Transverse colon (tissue), 3 donors: ENCODE measurements around the gene HAND2.

Experiments used
- EP300 ChIP-seq: sonication (generic); formaldehyde crosslinking; IDR thresholded peaks from one replicate; pipeline ENCODE4 v1.6.1; 2017; ENCODE audit warnings: antibody characterized with exemption, low read depth
- TF ChIP-seq, protein P1 (sequence below), 5 experiments: fragments of 200-600 bp in 3 of 5; fragments of 450-650 bp in 2 of 5; sonication (generic) in 3 of 5; IDR thresholded peaks; 1 replicate in 2 of 5; 2 replicates in 3 of 5; pipeline ENCODE4 v1.5.1; 2016 to 2017; ENCODE audit warnings: antibody characterized with exemption in 5 of 5, inconsistent platforms in 3 of 5, mild to moderate bottlenecking in 2 of 5, moderate library complexity in 1 of 5

DNA sequence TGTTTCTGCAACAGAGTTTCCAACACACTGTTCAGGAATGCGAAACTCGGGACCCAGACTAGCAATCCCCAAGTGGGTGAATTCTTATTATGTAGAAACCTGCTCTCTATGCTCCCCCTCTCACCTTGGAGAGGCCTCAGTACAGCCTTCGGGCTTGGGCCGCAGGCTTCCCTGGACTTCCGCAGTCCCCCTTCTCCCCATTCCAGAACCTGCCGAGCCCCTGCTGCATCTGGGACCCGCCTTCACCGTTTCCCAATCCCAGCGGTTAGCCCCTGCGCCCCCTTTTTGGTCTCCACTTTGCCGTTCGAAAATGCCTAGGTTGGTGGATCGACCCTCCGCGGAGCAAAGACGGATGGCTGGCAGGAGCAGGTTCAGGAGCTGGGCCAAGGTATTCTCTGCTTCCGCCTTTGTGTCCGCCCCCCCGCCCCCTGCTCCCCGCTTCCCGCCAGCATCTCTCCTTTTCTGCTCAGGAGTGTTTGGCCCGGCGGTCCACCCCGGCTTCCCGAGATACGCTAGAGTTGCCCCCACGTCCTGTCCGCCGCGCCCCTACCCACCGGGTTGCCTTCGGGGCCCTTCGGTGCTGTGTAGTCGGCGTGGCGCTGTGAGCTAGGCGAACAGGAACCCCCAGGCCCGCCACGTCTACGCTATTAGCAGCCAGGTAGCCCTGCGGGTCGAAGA is 11.5 kb downstream of the HAND2 start:
- TF ChIP-seq, protein P1, sequence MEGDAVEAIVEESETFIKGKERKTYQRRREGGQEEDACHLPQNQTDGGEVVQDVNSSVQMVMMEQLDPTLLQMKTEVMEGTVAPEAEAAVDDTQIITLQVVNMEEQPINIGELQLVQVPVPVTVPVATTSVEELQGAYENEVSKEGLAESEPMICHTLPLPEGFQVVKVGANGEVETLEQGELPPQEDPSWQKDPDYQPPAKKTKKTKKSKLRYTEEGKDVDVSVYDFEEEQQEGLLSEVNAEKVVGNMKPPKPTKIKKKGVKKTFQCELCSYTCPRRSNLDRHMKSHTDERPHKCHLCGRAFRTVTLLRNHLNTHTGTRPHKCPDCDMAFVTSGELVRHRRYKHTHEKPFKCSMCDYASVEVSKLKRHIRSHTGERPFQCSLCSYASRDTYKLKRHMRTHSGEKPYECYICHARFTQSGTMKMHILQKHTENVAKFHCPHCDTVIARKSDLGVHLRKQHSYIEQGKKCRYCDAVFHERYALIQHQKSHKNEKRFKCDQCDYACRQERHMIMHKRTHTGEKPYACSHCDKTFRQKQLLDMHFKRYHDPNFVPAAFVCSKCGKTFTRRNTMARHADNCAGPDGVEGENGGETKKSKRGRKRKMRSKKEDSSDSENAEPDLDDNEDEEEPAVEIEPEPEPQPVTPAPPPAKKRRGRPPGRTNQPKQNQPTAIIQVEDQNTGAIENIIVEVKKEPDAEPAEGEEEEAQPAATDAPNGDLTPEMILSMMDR (IDR thresholded peaks at IDR 0.05), result no peak
- TF ChIP-seq EP300, result no peak
